GM21447 (cell line): Measurements from ENCODE around the gene PPFIA3.
A peak's percentile ranks its signal among the peaks of the same experiment; 100 is the strongest.
"Not testable (repeated sequence)": the region's sequence is repeated elsewhere in the genome, so short reads cannot be mapped to it uniquely, and the experiment has no call there.

Experiments used
- ATAC-seq: cut with Tn5 transposase; IDR thresholded peaks from one replicate; pipeline ENCODE4 v1.9.1; 2021; ENCODE audit not compliant: unreplicated experiment

The PPFIA3 gene

GRCh38 chr19:49123285-49123684 lies 3.9 kb downstream of the PPFIA3 start:
- not testable (repeated sequence) for ATAC-seq

- no peak for ATAC-seq
These were observed 5.8 kb downstream of the PPFIA3 start for GRCh38 chr19:49125025-49125731.

GRCh38 chr19:49126575-49126974 lies 7.2 kb downstream of the PPFIA3 start:
- ATAC-seq: no peak

- ATAC-seq: not testable (repeated sequence)
These were observed 7.9 kb downstream of the PPFIA3 start for GRCh38 chr19:49127225-49127624.

GRCh38 chr19:49127674-49128544 lies 8.6 kb downstream of the PPFIA3 start:
- peak; percentile 84 for ATAC-seq

- ATAC-seq: no peak
These were observed 9.3 kb downstream of the PPFIA3 start for GRCh38 chr19:49128545-49129237.

- no peak for ATAC-seq
These were observed 9.9 kb downstream of the PPFIA3 start for GRCh38 chr19:49129238-49129583.

GRCh38 chr19:49130325-49130724 lies 11.0 kb downstream of the PPFIA3 start:
- no peak for ATAC-seq

- no peak for ATAC-seq
These were observed 13.7 kb downstream of the PPFIA3 start for GRCh38 chr19:49132974-49133609.

GRCh38 chr19:49133621-49134454 lies 14.5 kb downstream of the PPFIA3 start:
- no peak for ATAC-seq

- ATAC-seq: no peak
These were observed 16.3 kb downstream of the PPFIA3 start for GRCh38 chr19:49135686-49136085.

- no peak for ATAC-seq
These were observed 17.4 kb downstream of the PPFIA3 start for GRCh38 chr19:49136771-49137171.

- ATAC-seq: no peak
These were observed 21.6 kb downstream of the PPFIA3 start for GRCh38 chr19:49140951-49141350.

GRCh38 chr19:49141352-49141751 lies 22.0 kb downstream of the PPFIA3 start:
- no peak for ATAC-seq

GRCh38 chr19:49142866-49143335 lies 23.6 kb downstream of the PPFIA3 start:
- ATAC-seq: no peak

GRCh38 chr19:49145573-49146407 lies 26.4 kb downstream of the PPFIA3 start:
- ATAC-seq: no peak

GRCh38 chr19:49146408-49146770 lies 27.0 kb downstream of the PPFIA3 start:
- ATAC-seq: not testable (repeated sequence)

- ATAC-seq: no peak
These were observed 28.8 kb downstream of the PPFIA3 start for GRCh38 chr19:49148044-49148682.
